LNCaP clone FGC (cell line): Measurements from ENCODE around the gene MXD3.

ENCODE experiments used
- DNase-seq: peaks from one replicate; pipeline ENCODE4 v3.0.0-alpha.2; 2011; ENCODE audit warnings: low read depth
- H3K4me3 ChIP-seq: 2 replicates; pipeline ENCODE4 v1.5.1; 2011; ENCODE audit warnings: mild to moderate bottlenecking, low read depth, low read length, control low read depth
- TF ChIP-seq, protein P1 (sequence below): IDR thresholded peaks from 2 replicates; pipeline ENCODE4 v1.5.1; 2012; ENCODE audit warnings: mild to moderate bottlenecking; ENCODE audit not compliant: control insufficient read depth, insufficient read depth; ENCODE audit errors: extremely low read depth

MXD3 gene

DNA sequence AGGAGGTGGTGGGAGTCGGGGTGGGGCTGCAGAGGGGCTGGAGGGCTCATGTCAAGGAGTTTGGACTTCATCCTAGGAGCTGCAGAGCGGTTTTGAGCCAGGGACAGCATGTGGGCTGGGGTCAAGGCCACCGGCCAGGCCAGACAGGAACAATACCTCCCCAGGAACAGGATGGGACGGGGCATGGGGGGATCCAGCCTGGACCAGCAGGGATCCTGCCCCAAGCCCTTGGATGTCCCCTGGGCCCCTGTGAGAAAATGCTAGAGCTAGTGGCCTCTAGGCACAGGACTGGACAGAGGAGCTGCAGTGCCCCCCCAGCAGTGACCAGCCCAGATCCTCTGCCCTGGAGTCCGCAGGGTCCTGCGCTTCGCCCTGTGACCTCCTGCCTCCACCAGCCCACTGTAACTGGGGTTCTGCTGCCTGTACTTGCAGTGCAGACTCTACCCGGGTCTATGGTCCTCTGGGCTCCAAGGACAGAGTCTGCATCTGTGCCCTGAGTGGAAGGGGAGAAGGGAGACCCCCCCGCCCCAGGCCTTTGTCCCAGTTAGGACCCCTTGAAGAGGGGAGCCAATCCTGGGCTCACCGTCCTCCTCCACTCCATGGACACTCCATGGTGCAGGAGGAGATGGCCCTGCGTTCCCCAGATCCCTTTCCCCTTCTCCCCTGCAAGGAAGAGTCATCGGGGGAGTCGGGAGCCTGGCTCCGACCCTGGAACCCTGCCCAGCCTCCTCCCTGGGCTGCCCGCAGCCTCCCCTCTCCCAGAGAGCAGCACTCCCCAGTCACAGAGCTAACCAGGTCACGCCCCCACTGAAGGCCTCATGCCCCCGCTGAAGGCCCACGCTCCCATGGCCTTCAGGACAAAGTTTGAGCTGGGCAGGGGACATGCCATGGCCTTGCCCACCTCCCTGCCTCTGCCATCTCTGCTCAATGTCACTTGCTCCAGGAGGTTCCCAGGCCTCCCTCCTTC is 3.0 kb upstream of the MXD3 start:
- H3K4me3 ChIP-seq: no peak overlapping the region
- TF ChIP-seq, protein P1, sequence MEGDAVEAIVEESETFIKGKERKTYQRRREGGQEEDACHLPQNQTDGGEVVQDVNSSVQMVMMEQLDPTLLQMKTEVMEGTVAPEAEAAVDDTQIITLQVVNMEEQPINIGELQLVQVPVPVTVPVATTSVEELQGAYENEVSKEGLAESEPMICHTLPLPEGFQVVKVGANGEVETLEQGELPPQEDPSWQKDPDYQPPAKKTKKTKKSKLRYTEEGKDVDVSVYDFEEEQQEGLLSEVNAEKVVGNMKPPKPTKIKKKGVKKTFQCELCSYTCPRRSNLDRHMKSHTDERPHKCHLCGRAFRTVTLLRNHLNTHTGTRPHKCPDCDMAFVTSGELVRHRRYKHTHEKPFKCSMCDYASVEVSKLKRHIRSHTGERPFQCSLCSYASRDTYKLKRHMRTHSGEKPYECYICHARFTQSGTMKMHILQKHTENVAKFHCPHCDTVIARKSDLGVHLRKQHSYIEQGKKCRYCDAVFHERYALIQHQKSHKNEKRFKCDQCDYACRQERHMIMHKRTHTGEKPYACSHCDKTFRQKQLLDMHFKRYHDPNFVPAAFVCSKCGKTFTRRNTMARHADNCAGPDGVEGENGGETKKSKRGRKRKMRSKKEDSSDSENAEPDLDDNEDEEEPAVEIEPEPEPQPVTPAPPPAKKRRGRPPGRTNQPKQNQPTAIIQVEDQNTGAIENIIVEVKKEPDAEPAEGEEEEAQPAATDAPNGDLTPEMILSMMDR: no peak
- DNase-seq: no peak

- no peak for DNase-seq
- H3K4me3 ChIP-seq: no peak overlapping the region
- TF ChIP-seq, protein P1: no peak
These were observed 2.0 kb upstream of the MXD3 start for GRCh38 chr5:177313561-177314259.

- DNase-seq: no peak
- peak overlapping the region; percentile 75 for H3K4me3 ChIP-seq
- TF ChIP-seq, protein P1: no peak
These were observed 1.0 kb upstream of the MXD3 start for GRCh38 chr5:177312649-177313181.

DNA sequence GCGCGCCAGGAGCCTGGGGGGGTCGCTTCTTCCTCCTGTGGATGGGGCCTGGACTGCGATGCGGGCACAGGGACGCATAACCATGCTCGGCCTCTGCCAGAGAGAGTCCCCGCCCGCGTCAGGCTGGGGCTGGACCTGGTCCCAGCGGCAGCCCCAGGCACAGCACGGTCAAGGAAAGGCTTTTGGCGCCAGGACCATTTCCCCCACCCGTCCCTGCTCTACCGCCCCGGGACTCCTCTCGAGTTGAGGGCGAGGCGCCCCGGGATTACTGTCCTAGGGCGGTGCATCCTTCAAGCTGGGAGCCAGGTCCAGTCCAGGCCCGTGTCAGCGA is 341 bp downstream of the MXD3 start:
- DNase-seq: no peak
- peak overlapping the region; percentile 75 for H3K4me3 ChIP-seq
- TF ChIP-seq, protein P1: no peak

- no peak for DNase-seq
- TF ChIP-seq, protein P1: no peak
- peak overlapping the region; percentile 75 for H3K4me3 ChIP-seq
These were observed 824 bp downstream of the MXD3 start for GRCh38 chr5:177310757-177311391.

DNA sequence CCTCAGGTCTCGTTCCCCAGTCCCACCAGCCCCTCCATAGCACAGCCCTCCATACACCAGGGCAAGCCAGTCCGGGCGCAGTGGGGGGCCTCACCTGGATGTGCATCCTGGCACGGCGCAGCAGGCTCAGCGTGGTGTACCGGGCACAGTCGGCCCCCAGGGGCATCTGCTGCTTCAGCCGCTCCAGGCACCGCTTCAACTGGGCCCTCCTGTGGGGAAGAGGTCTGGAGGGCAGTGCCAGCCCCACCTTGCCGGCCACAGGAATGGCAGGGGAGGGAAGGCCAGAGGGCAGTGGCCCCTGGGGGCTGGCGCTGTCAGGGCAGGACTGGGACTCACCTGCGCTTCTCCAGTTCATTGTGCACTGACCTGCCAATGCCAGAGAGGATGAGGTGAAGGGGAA is 1.4 kb downstream of the MXD3 start:
- DNase-seq: no peak
- H3K4me3 ChIP-seq: peak overlapping the region; percentile 75
- TF ChIP-seq, protein P1: no peak
